Endothelial cell of umbilical vein (primary cell): ENCODE data around the gene SH3BP2. TPM values are rescaled to one million over a fixed set of nuclear protein-coding genes. Genes with fewer than 3 reads are reported as not detected.

Experiments used
- BruUV-seq: library from RNA; stranded (reverse); fragments of 400-500 nt; replicated peaks from 2 replicates; lab custom pipeline; 2021; lab: Mats Ljungman, UMichigan
- CTCF ChIA-PET: fragments of 300-600, 350-600 bp; sonication (Branson Sonifier 250); formaldehyde crosslinking; loops from one replicate; lab custom pipeline; 2021; ENCODE audit warnings: antibody characterized with exemption, inconsistent platforms; lab: Charles Lee
- POLR2A ChIA-PET: fragments of 300-600, 350-600 bp; sonication (Branson Sonifier 250); formaldehyde crosslinking; loops from one replicate; lab custom pipeline; 2021; ENCODE audit warnings: antibody characterized with exemption, inconsistent platforms; lab: Charles Lee
- DNase-seq: peaks from one replicate; pipeline ENCODE4 v3.0.0-alpha.2; 2011; ENCODE audit warnings: low read depth, low spot score
- FAIRE-seq: peaks from 2 replicates; lab custom pipeline; 2011; peaks lifted over from hg19 to GRCh38; lab: Jason Lieb, UNC
- H2AFZ ChIP-seq: 2 replicates; pipeline ENCODE4 v1.6.0; 2012; ENCODE audit warnings: low read depth, low read length, control low read depth, inconsistent platforms
- H3K27ac ChIP-seq: 2 replicates; pipeline ENCODE4 v1.5.1; 2011; ENCODE audit warnings: low read depth, mild to moderate bottlenecking, control low read depth, low read length, moderate library complexity; ENCODE audit not compliant: insufficient read depth
- H3K27me3 ChIP-seq, 2 experiments: 2 replicates each; pipeline versions ENCODE4 v1.6.0 to v1.6.1; 2011; ENCODE audit warnings: low read length in 2 of 2, mixed read lengths in 1 of 2; ENCODE audit not compliant: control insufficient read depth in 2 of 2, insufficient read depth in 2 of 2
- H3K36me3 ChIP-seq, 2 experiments: 2 replicates in 1 of 2; 3 replicates in 1 of 2; pipeline ENCODE4 v1.5.1; 2011; ENCODE audit warnings: low read length in 2 of 2, mild to moderate bottlenecking in 1 of 2, moderate library complexity in 1 of 2; ENCODE audit not compliant: control insufficient read depth in 2 of 2, insufficient read depth in 2 of 2; ENCODE audit errors: extremely low read depth in 1 of 2
- H3K4me1 ChIP-seq: 3 replicates; pipeline ENCODE4 v1.5.1; 2011; ENCODE audit warnings: mild to moderate bottlenecking, low read length; ENCODE audit not compliant: control insufficient read depth, insufficient read depth; ENCODE audit errors: extremely low read depth
- H3K4me2 ChIP-seq: 2 replicates; pipeline ENCODE4 v1.6.1; 2011; ENCODE audit warnings: low read length, control low read depth, mixed read lengths; ENCODE audit not compliant: insufficient read depth
- H3K4me3 ChIP-seq, 3 experiments: fragments of 200-600 bp in 1 of 3; sonication (generic), shearing (Covaris generic) in 1 of 3; replicated peaks in 1 of 3; 2 replicates each; pipeline ENCODE4 v1.5.1; 2011 to 2016; ENCODE audit warnings: control low read depth in 3 of 3, low read length in 3 of 3, mild to moderate bottlenecking in 2 of 3, inconsistent platforms in 1 of 3, low read depth in 1 of 3, moderate library complexity in 1 of 3; ENCODE audit not compliant: insufficient read depth in 1 of 3
- H3K79me2 ChIP-seq: 2 replicates; pipeline ENCODE4 v1.6.0; 2012; ENCODE audit warnings: low read length, inconsistent platforms; ENCODE audit not compliant: control insufficient read depth, insufficient read depth
- H3K9ac ChIP-seq: replicated peaks from 2 replicates; pipeline ENCODE3; 2011; ENCODE audit warnings: low read length, control low read depth; ENCODE audit not compliant: insufficient read depth; ENCODE audit errors: extremely low read depth
- H3K9me1 ChIP-seq: replicated peaks from 3 replicates; pipeline ENCODE4 v1.6.0; 2011; ENCODE audit warnings: mild to moderate bottlenecking, low read length; ENCODE audit not compliant: control insufficient read depth, insufficient read depth; ENCODE audit errors: extremely low read depth
- H3K9me3 ChIP-seq: replicated peaks from 2 replicates; pipeline ENCODE4 v1.5.1; 2012; ENCODE audit warnings: low read length, inconsistent platforms; ENCODE audit not compliant: control insufficient read depth, insufficient read depth
- H4K20me1 ChIP-seq: replicated peaks from 2 replicates; pipeline ENCODE3; 2011; ENCODE audit warnings: mild to moderate bottlenecking, low read length; ENCODE audit not compliant: control insufficient read depth, insufficient read depth; ENCODE audit errors: extremely low read depth
- EZH2 ChIP-seq: IDR thresholded peaks from 2 replicates; pipeline ENCODE4 v1.6.1; 2012; ENCODE audit warnings: borderline replicate concordance, low read depth, mild to moderate bottlenecking, moderate library complexity, low read length, inconsistent platforms; ENCODE audit not compliant: severe bottlenecking
- FOS ChIP-seq: IDR thresholded peaks from 2 replicates; pipeline ENCODE4 v1.6.1; 2011; ENCODE audit warnings: mild to moderate bottlenecking, low read length, moderate library complexity, borderline replicate concordance; ENCODE audit not compliant: insufficient read depth
- GATA2 ChIP-seq: IDR thresholded peaks from 2 replicates; pipeline ENCODE4 v1.7.0; 2011; ENCODE audit warnings: low read depth, mild to moderate bottlenecking, moderate library complexity, mixed read lengths, low read length; ENCODE audit not compliant: insufficient read length, insufficient read depth
- JUN ChIP-seq: IDR thresholded peaks from 2 replicates; pipeline ENCODE4 v1.6.1; 2011; ENCODE audit warnings: borderline replicate concordance, low read depth; ENCODE audit not compliant: insufficient read length, insufficient read depth
- MYC ChIP-seq: IDR thresholded peaks from one replicate; pipeline ENCODE4 v1.6.1; 2011; ENCODE audit warnings: mild to moderate bottlenecking, low read depth, low read length
- POLR2A ChIP-seq: IDR thresholded peaks from 2 replicates; pipeline ENCODE4 v1.6.1; 2012; ENCODE audit warnings: low read depth, mild to moderate bottlenecking, control low read depth, low read length
- POLR2AphosphoS5 ChIP-seq: IDR thresholded peaks from 2 replicates; pipeline ENCODE4 v1.6.1; 2012; ENCODE audit warnings: low read depth, mild to moderate bottlenecking, control low read depth, low read length, moderate library complexity; ENCODE audit not compliant: insufficient read depth
- dilution Hi-C: fragments of 300-500 bp; cut with MboI; formaldehyde crosslinking; loops from one replicate; pipeline ENCODE4 v1.15.0; 2019; ENCODE audit warnings: low sequenced_read_pairs; ENCODE audit not compliant: extremely low pct_ligation_motif_present
- intact Hi-C: fragments of 100-400 bp; cut with micrococcal nuclease; formaldehyde crosslinking; loops from one replicate; pipeline ENCODE4 v1.10.0; 2022
- polyA plus RNA-seq, 4 experiments: library from polyadenylated mRNA; depleted of rRNA in 3 of 4; stranded (reverse) in 3 of 4; unstranded in 1 of 4; fragments of >200 nt; gene quantifications; 2 replicates each; pipeline versions ENCODE4 v1.2.1 to v1.2.3, GENCODE V29; 2011 to 2012; ENCODE audit warnings: missing spikeins in 1 of 4
- total RNA-seq: library from RNA; stranded (reverse); gene quantifications from 2 replicates; pipeline ENCODE4 v1.2.3, GENCODE V29; 2021
- TF ChIP-seq, protein P1 (sequence below), 2 donors: IDR thresholded peaks; 1 replicate in 1 of 2; 2 replicates in 1 of 2; pipeline ENCODE4 v1.5.1; 2011; ENCODE audit warnings: low read length in 2 of 2, mild to moderate bottlenecking in 2 of 2, moderate library complexity in 2 of 2, control low read depth in 1 of 2, inconsistent platforms in 1 of 2, low read depth in 1 of 2; ENCODE audit not compliant: insufficient read depth in 1 of 2; ENCODE audit errors: extremely low read depth in 1 of 2
- TF ChIP-seq, protein P2 (sequence below): IDR thresholded peaks from 2 replicates; pipeline ENCODE4 v1.6.1; 2011; ENCODE audit not compliant: insufficient read depth, insufficient read length

SH3BP2 gene
- total and polyA plus RNA-seq, 2 donors (not counting 3 experiments of a cell fraction or from before 2014, with no cell fraction given), result 69.2 to 73.9 TPM

DNA sequence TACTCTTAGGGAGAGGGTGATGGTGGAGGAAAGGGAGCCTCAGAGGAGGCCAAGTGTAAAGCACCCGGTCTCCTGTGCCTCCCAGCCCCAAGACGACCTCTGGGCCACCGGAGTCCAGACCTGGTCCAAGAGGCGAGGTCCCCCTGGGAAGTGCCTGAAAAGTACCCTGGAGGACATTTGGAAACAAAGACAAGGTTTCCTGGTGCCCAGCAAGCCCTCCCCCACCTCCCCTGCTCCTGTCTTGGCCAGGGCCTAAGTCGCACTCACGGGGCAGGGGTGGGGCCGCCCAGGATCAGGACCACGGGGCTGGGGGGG, 532 bp upstream of the SH3BP2 start:
- dilution Hi-C loops, result no loop called here
- Histone ChIP-seq H3K79me2 (peaks cover 22% of the 10 kb centered on the region), H2AFZ (no peak overlapping the region), H3K27me3 (no peaks in the 10 kb centered on the region), H3K9me3 (no peaks in the 10 kb centered on the region), H3K4me1 (peaks cover 38% of the 10 kb centered on the region), H3K9ac (no peak overlapping the region), H3K9me1 (no peaks in the 10 kb centered on the region), H3K36me3 (no peaks in the 10 kb centered on the region), H3K4me3 (no peak overlapping the region), H3K4me2 (no peak overlapping the region), H3K27ac (no peak overlapping the region), H4K20me1 (no peaks in the 10 kb centered on the region)
- ChIA-PET POLR2A (no interaction called here), CTCF (interaction anchor here (2.8 kb wide), 1 partner anchor 28 kb away, joined by 14 read pairs; no protein-coding TSS in a partner anchor)
- BruUV-seq, result no TSS peak
- FAIRE-seq (no peak), DNase-seq (no peak)
- intact Hi-C loops, result no loop called here
- no peak for TF ChIP-seq MYC
- no peak for TF ChIP-seq POLR2A
- no peak for TF ChIP-seq FOS
- TF ChIP-seq, protein P1, sequence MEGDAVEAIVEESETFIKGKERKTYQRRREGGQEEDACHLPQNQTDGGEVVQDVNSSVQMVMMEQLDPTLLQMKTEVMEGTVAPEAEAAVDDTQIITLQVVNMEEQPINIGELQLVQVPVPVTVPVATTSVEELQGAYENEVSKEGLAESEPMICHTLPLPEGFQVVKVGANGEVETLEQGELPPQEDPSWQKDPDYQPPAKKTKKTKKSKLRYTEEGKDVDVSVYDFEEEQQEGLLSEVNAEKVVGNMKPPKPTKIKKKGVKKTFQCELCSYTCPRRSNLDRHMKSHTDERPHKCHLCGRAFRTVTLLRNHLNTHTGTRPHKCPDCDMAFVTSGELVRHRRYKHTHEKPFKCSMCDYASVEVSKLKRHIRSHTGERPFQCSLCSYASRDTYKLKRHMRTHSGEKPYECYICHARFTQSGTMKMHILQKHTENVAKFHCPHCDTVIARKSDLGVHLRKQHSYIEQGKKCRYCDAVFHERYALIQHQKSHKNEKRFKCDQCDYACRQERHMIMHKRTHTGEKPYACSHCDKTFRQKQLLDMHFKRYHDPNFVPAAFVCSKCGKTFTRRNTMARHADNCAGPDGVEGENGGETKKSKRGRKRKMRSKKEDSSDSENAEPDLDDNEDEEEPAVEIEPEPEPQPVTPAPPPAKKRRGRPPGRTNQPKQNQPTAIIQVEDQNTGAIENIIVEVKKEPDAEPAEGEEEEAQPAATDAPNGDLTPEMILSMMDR (IDR thresholded peaks at IDR 0.05; ENCODE audit: extremely low read depth in 1 of 2, insufficient read depth in 1 of 2, low read depth in 1 of 2, low read length in 2 of 2), result no peak
- TF ChIP-seq POLR2AphosphoS5, result no peak
- no peak for TF ChIP-seq GATA2
- TF ChIP-seq, protein P2, sequence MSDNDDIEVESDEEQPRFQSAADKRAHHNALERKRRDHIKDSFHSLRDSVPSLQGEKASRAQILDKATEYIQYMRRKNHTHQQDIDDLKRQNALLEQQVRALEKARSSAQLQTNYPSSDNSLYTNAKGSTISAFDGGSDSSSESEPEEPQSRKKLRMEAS, result no peak
- no peak for TF ChIP-seq EZH2
- TF ChIP-seq JUN, result no peak
